ENCODE data around the gene TACC2. TPM values are rescaled to one million over a fixed set of nuclear protein-coding genes. Genes with fewer than 3 reads are reported as not detected.

The TACC2 gene
- total RNA-seq, 2 experiments from 2014 or later, result not detected

GRCh38 chr10:122148876-122149560 is 160.1 kb downstream of the TACC2 start:
- no peaks in the 10 kb centered on the region for H3K9me3 ChIP-seq (ENCODE audit: control insufficient read depth in 1 of 2, insufficient read depth in 1 of 2, low read length in 2 of 2)
- Mint-ChIP-seq H3K27ac (no peak overlapping the region), H3K9me3 (peaks cover 9% of the 10 kb centered on the region), H3K36me3 (ENCODE audit: low read depth) (no peaks in the 10 kb centered on the region), H3K4me1 (ENCODE audit: low read depth) (no peaks in the 10 kb centered on the region), H3K27me3 (peaks cover 13% of the 10 kb centered on the region), H3K4me3 (no peak overlapping the region)
- DNase-seq (no peak), ATAC-seq (ENCODE audit: poor library complexity) (no peak)
- ChIA-PET CTCF (no interaction called here), POLR2A (no interaction called here)
- TF ChIP-seq CTCF (IDR thresholded peaks at IDR 0.05), result no peak
- intact Hi-C loops (cut with DNase I, micrococcal nuclease), result loop anchor here in 1 of 2 experiments (10.0 kb wide), 1 partner anchor 556 kb away; no protein-coding TSS in a partner anchor
- H3K36me3 ChIP-seq (ENCODE audit: insufficient read depth, low read length), result no peaks in the 10 kb centered on the region
- no peak overlapping the region for H3K4me3 ChIP-seq (ENCODE audit: low read length)
- H3K27me3 ChIP-seq (ENCODE audit: control insufficient read depth in 1 of 2, insufficient read depth in 2 of 2, low read length in 2 of 2), result peaks cover 0 to 2% of the 10 kb centered on the region in 2 experiments
- no peaks in the 10 kb centered on the region for H3K4me1 ChIP-seq (ENCODE audit: insufficient read depth, low read length)
- no peak overlapping the region for H3K27ac ChIP-seq (ENCODE audit: low read depth in 1 of 2, low read length in 2 of 2)

- intact Hi-C loops (cut with DNase I, micrococcal nuclease), result loop anchor here in 1 of 2 experiments (10.0 kb wide), 1 partner anchor 555 kb away; no protein-coding TSS in a partner anchor
- Mint-ChIP-seq H3K27me3 (peaks cover 15% of the 10 kb centered on the region), H3K36me3 (ENCODE audit: low read depth) (no peaks in the 10 kb centered on the region), H3K4me3 (no peak overlapping the region), H3K4me1 (ENCODE audit: low read depth) (no peaks in the 10 kb centered on the region), H3K9me3 (peaks cover 9% of the 10 kb centered on the region), H3K27ac (no peak overlapping the region)
- DNase-seq (no peak), ATAC-seq (ENCODE audit: poor library complexity) (no peak)
- Histone ChIP-seq H3K4me3 (ENCODE audit: low read length) (no peak overlapping the region), H3K36me3 (ENCODE audit: insufficient read depth, low read length) (no peaks in the 10 kb centered on the region), H3K9me3 (ENCODE audit: control insufficient read depth in 1 of 2, insufficient read depth in 1 of 2, low read length in 2 of 2) (peaks cover 0 to 2% of the 10 kb centered on the region in 2 experiments), H3K27me3 (ENCODE audit: control insufficient read depth in 1 of 2, insufficient read depth in 2 of 2, low read length in 2 of 2) (peaks cover 0 to 2% of the 10 kb centered on the region in 2 experiments), H3K27ac (ENCODE audit: low read depth in 1 of 2, low read length in 2 of 2) (no peak overlapping the region), H3K4me1 (ENCODE audit: insufficient read depth, low read length) (no peaks in the 10 kb centered on the region)
- CTCF ChIA-PET, result no interaction called here
- POLR2A ChIA-PET, result no interaction called here
- TF ChIP-seq CTCF (IDR thresholded peaks at IDR 0.05), result no peak
Observed at GRCh38 chr10:122149561-122150505, 160.9 kb downstream of the TACC2 start.

- no peak overlapping the region for H3K4me3 Mint-ChIP-seq
- no peak for TF ChIP-seq CTCF (IDR thresholded peaks at IDR 0.05)
- peaks cover 4% of the 10 kb centered on the region for H3K9me3 Mint-ChIP-seq
- peaks cover 0 to 4% of the 10 kb centered on the region in 2 experiments for H3K9me3 ChIP-seq (ENCODE audit: control insufficient read depth in 1 of 2, insufficient read depth in 1 of 2, low read length in 2 of 2)
- no peak overlapping the region for H3K27ac Mint-ChIP-seq
- no peaks in the 10 kb centered on the region for H3K4me1 Mint-ChIP-seq (ENCODE audit: low read depth)
- no peaks in the 10 kb centered on the region for H3K4me1 ChIP-seq (ENCODE audit: insufficient read depth, low read length)
- no peak overlapping the region for H3K27ac ChIP-seq (ENCODE audit: low read depth in 1 of 2, low read length in 2 of 2)
- H3K36me3 Mint-ChIP-seq (ENCODE audit: low read depth), result no peaks in the 10 kb centered on the region
- ChIA-PET POLR2A (no interaction called here), CTCF (no interaction called here)
- no peaks in the 10 kb centered on the region for H3K36me3 ChIP-seq (ENCODE audit: insufficient read depth, low read length)
- intact Hi-C loops (cut with DNase I, micrococcal nuclease), result no loop called here
- DNase-seq (no peak), ATAC-seq (ENCODE audit: poor library complexity) (no peak)
- peaks cover 15% of the 10 kb centered on the region for H3K27me3 Mint-ChIP-seq
- peaks cover 0 to 2% of the 10 kb centered on the region in 2 experiments for H3K27me3 ChIP-seq (ENCODE audit: control insufficient read depth in 1 of 2, insufficient read depth in 2 of 2, low read length in 2 of 2)
- no peak overlapping the region for H3K4me3 ChIP-seq (ENCODE audit: low read length)
Observed at GRCh38 chr10:122151121-122151694, 162.2 kb downstream of the TACC2 start.
